GM12878 (cell line): Measurements from ENCODE around the gene ESPL1. TPM values are rescaled to one million over a fixed set of nuclear protein-coding genes. Genes with fewer than 3 reads are reported as not detected.

Experiments
- ATAC-seq: fragments of 200-7000 bp; cut with Tn5 transposase; 3 replicates; pipeline ENCODE4 v1.9.1; 2020; ENCODE audit warnings: mild to moderate bottlenecking, moderate library complexity
- BruUV-seq: library from RNA; stranded (reverse); fragments of 400-500 nt; replicated peaks from 2 replicates; lab custom pipeline; 2021; lab: Mats Ljungman, UMichigan
- CTCF ChIA-PET: fragments of 300-600 bp; sonication (Branson Sonifier 250); formaldehyde crosslinking; extraction: SDS; loops from one replicate; lab custom pipeline; 2021; ENCODE audit warnings: inconsistent platforms; lab: Yijun Ruan, JAX
- POLR2A ChIA-PET: fragments of 350-600 bp; formaldehyde crosslinking; extraction: SDS; loops from one replicate; lab custom pipeline; 2021; ENCODE audit warnings: inconsistent platforms; lab: Charles Lee
- RAD21 ChIA-PET: fragments of 300-600 bp; sonication (Branson Sonifier 250); formaldehyde crosslinking; loops from one replicate; lab custom pipeline; 2023; ENCODE audit warnings: antibody characterized with exemption; ENCODE audit not compliant: unreplicated experiment; lab: Charles Lee
- SMC1A ChIA-PET: fragments of 300-600 bp; sonication (Branson Sonifier 250); formaldehyde crosslinking; loops from one replicate; lab custom pipeline; 2023; ENCODE audit not compliant: unreplicated experiment, uncharacterized antibody; lab: Charles Lee
- DNase-seq: peaks from one replicate; pipeline ENCODE4 v3.0.0-alpha.2; 2011; ENCODE audit warnings: low read depth, low spot score
- FAIRE-seq: peaks from 3 replicates; lab custom pipeline; 2011; peaks lifted over from hg19 to GRCh38; lab: Jason Lieb, UNC
- H2AFZ ChIP-seq: 2 replicates; pipeline ENCODE4 v1.6.0; 2011; ENCODE audit warnings: low read depth, low read length, control low read depth; ENCODE audit not compliant: control insufficient read depth
- H3K27ac ChIP-seq: 2 replicates; pipeline ENCODE4 v1.5.1; 2011; ENCODE audit warnings: control low read depth; ENCODE audit not compliant: control insufficient read depth, insufficient read depth
- H3K27me3 ChIP-seq, 2 experiments: replicated peaks in 1 of 2; 2 replicates each; pipeline versions ENCODE4 v1.6.0 to v1.6.1; 2011; ENCODE audit warnings: low read length in 1 of 2; ENCODE audit not compliant: control insufficient read depth in 2 of 2, insufficient read depth in 2 of 2
- H3K36me3 ChIP-seq, 2 experiments: 2 replicates each; pipeline ENCODE4 v1.5.1; 2011; ENCODE audit warnings: low read length in 1 of 2; ENCODE audit not compliant: control insufficient read depth in 2 of 2, insufficient read depth in 2 of 2
- H3K4me1 ChIP-seq: 2 replicates; pipeline ENCODE4 v1.6.1; 2011; ENCODE audit warnings: mild to moderate bottlenecking, low read length, moderate library complexity, mixed read lengths; ENCODE audit not compliant: control insufficient read depth, insufficient read depth
- H3K4me2 ChIP-seq: 2 replicates; pipeline ENCODE4 v1.6.0; 2011; ENCODE audit warnings: control low read depth; ENCODE audit not compliant: control insufficient read depth, insufficient read depth
- H3K4me3 ChIP-seq: fragments of 200-600 bp; sonication (generic); 2 replicates; pipeline ENCODE4 v1.5.1; 2016
- H3K79me2 ChIP-seq: 2 replicates; pipeline ENCODE4 v1.6.0; 2011; ENCODE audit warnings: low read length; ENCODE audit not compliant: control insufficient read depth, insufficient read depth
- H3K9ac ChIP-seq: 2 replicates; pipeline ENCODE4 v1.8.0; 2011; ENCODE audit warnings: low read length, control low read depth, mixed read lengths; ENCODE audit not compliant: control insufficient read depth, insufficient read depth
- H3K9me3 ChIP-seq: replicated peaks from 3 replicates; pipeline ENCODE4 v1.5.1; 2011; ENCODE audit warnings: mild to moderate bottlenecking, low read length; ENCODE audit not compliant: control insufficient read depth, insufficient read depth
- H4K20me1 ChIP-seq: 2 replicates; pipeline ENCODE4 v1.6.0; 2011; ENCODE audit not compliant: control insufficient read depth, insufficient read depth
- CHD2 ChIP-seq: IDR thresholded peaks from 2 replicates; pipeline ENCODE4 v1.6.1; 2011; ENCODE audit warnings: low read depth, low read length, improper control_type of control experiment, borderline replicate concordance
- PAX8 ChIP-seq: fragments of 450-650 bp; IDR thresholded peaks from 2 replicates; pipeline ENCODE4 v1.6.1; 2017; ENCODE audit warnings: mild to moderate bottlenecking, moderate library complexity
- TCF7 ChIP-seq: IDR thresholded peaks from 2 replicates; pipeline ENCODE4 v1.6.1; 2014; ENCODE audit warnings: antibody characterized with exemption, borderline replicate concordance
- ZNF274 ChIP-seq: IDR thresholded peaks from one replicate; pipeline ENCODE4 v1.8.0; 2011; ENCODE audit not compliant: insufficient read length, insufficient read depth
- WGBS: methylation state at CpG from one replicate; pipeline ENCODE4 v1.1.6; 2016; ENCODE audit warnings: low lambda C conversion rate; ENCODE audit not compliant: insufficient replicate concordance, insufficient coverage; ENCODE audit errors: missing lambda C conversion rate; 5-methylcytosine and 5-hydroxymethylcytosine counted together
- in situ Hi-C: fragments of 300-500 bp; cut with MboI; formaldehyde crosslinking; loops from 9 replicates; pipeline ENCODE4 v1.14.3; 2018; ENCODE audit warnings: mixed read lengths
- intact Hi-C: fragments of 100-400 bp; cut with micrococcal nuclease; formaldehyde crosslinking; loops from one replicate; pipeline ENCODE4 v1.14.2; 2022; ENCODE audit not compliant: unreplicated experiment
- polyA plus RNA-seq, 11 experiments: library from polyadenylated mRNA; depleted of rRNA in 4 of 11; unstranded in 6 of 11; stranded (reverse) in 5 of 11; fragments of >200 nt; fragmentation: Nextera tagmentation in 4 of 11; fragmentation: Illumina TruSeq in 1 of 11; extraction: Ambion mirVana in 4 of 11; extraction: Trizol in 1 of 11; gene quantifications; 1 replicate in 1 of 11; 2 replicates in 10 of 11; pipeline versions ENCODE4 v1.2.1 to v1.2.3, GENCODE V29; 2011 to 2016; ENCODE audit warnings: inconsistent platforms in 2 of 11, missing spikeins in 2 of 11, low read depth in 1 of 11
- total RNA-seq, 4 experiments: library from RNA; depleted of rRNA in 3 of 4; stranded (reverse); fragments of >200 nt in 3 of 4; fragmentation: Illumina TruSeq in 1 of 4; extraction: Trizol in 1 of 4; gene quantifications; 2 replicates each; pipeline versions ENCODE4 v1.2.1 to v1.2.3, GENCODE V29; 2013 to 2021
- TF ChIP-seq, protein P1 (sequence below): fragments of 450-650 bp; IDR thresholded peaks from 2 replicates; pipeline ENCODE4 v1.6.1; 2017; ENCODE audit warnings: mild to moderate bottlenecking

ESPL1 gene
- total and polyA plus RNA-seq, 10 of the 15 experiments (the other 5 are each of a cell fraction or from before 2014, with no cell fraction given): 2.1 to 61.9 (median 21.2) TPM

DNA sequence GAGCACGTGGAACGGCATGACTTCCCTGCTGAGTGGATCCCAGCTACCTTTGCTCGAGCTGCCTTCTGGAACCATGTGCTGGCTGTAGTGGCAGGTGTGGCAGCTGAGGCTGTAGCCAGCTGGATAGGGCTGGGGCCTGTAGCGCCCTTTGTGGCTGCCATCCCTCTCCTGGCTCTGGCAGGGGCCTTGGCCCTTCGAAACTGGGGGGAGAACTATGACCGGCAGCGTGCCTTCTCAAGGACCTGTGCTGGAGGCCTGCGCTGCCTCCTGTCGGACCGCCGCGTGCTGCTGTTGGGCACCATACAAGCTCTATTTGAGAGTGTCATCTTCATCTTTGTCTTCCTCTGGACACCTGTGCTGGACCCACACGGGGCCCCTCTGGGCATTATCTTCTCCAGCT lies 14.8 kb upstream of the ESPL1 start:
- no TSS peak for BruUV-seq
- intact Hi-C loops (loop anchor here (2.0 kb wide), 1 partner anchor 32 kb away; no protein-coding TSS in a partner anchor), in situ Hi-C loops (no loop called here)
- peak overlapping the region; percentile 99 for H3K4me3 ChIP-seq
- CTCF ChIA-PET: interaction anchor here (0.7 to 7.4 kb wide), 10 partner anchors 8 to 187 kb away, joined by 3 to 136 read pairs (median 4); partner anchors contain the start of genes ESPL1, ITGB7 and MYG1
- H4K20me1 ChIP-seq: no peaks in the 10 kb centered on the region
- no peak overlapping the region for H2AFZ ChIP-seq
- WGBS: 82% methylated on average over 13 of the region's 13 CpGs
- H3K4me1 ChIP-seq: peaks cover 28% of the 10 kb centered on the region
- no peak for ATAC-seq
- peak overlapping the region; percentile 73 for H3K4me2 ChIP-seq
- H3K9me3 ChIP-seq: no peaks in the 10 kb centered on the region
- no peak for TF ChIP-seq ZNF274
- TF ChIP-seq TCF7: no peak
- TF ChIP-seq, protein P1, sequence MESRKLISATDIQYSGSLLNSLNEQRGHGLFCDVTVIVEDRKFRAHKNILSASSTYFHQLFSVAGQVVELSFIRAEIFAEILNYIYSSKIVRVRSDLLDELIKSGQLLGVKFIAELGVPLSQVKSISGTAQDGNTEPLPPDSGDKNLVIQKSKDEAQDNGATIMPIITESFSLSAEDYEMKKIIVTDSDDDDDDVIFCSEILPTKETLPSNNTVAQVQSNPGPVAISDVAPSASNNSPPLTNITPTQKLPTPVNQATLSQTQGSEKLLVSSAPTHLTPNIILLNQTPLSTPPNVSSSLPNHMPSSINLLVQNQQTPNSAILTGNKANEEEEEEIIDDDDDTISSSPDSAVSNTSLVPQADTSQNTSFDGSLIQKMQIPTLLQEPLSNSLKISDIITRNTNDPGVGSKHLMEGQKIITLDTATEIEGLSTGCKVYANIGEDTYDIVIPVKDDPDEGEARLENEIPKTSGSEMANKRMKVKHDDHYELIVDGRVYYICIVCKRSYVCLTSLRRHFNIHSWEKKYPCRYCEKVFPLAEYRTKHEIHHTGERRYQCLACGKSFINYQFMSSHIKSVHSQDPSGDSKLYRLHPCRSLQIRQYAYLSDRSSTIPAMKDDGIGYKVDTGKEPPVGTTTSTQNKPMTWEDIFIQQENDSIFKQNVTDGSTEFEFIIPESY: no peak
- TF ChIP-seq PAX8: no peak
- no peak for TF ChIP-seq CHD2
- FAIRE-seq: no peak
- SMC1A ChIA-PET: interaction anchor here (0.7 to 6.4 kb wide), 5 partner anchors 15 to 93 kb away, joined by 3 to 63 read pairs (median 7); partner anchors contain the start of genes ESPL1 and PFDN5
- H3K79me2 ChIP-seq: peaks cover 13% of the 10 kb centered on the region
- RAD21 ChIA-PET: interaction anchor here (1.6 to 4.3 kb wide), 3 partner anchors 15 to 93 kb away, joined by 3 to 101 read pairs (median 28); partner anchors contain the start of gene ESPL1
- peaks cover 0 to 4% of the 10 kb centered on the region in 2 experiments; a peak in 1 of 4 replicates for H3K36me3 ChIP-seq
- H3K27me3 ChIP-seq: no peaks in the 10 kb centered on the region
- POLR2A ChIA-PET: interaction anchor here (1.0 to 4.0 kb wide), 4 partner anchors 13 to 70 kb away, joined by 3 to 19 read pairs (median 4); partner anchors contain the start of gene ESPL1
- H3K9ac ChIP-seq: peak overlapping the region; percentile 91
- DNase-seq: no peak
- no peak overlapping the region for H3K27ac ChIP-seq
